HG03354 (cell line): Measurements from ENCODE around the gene FSCN2.
A peak's percentile ranks its signal among the peaks of the same experiment; 100 is the strongest.

Source experiments
- ATAC-seq: cut with Tn5 transposase; IDR thresholded peaks from one replicate; pipeline ENCODE4 v1.9.1; 2021; ENCODE audit warnings: mild to moderate bottlenecking; ENCODE audit not compliant: unreplicated experiment, poor library complexity, severe bottlenecking

The FSCN2 gene

DNA sequence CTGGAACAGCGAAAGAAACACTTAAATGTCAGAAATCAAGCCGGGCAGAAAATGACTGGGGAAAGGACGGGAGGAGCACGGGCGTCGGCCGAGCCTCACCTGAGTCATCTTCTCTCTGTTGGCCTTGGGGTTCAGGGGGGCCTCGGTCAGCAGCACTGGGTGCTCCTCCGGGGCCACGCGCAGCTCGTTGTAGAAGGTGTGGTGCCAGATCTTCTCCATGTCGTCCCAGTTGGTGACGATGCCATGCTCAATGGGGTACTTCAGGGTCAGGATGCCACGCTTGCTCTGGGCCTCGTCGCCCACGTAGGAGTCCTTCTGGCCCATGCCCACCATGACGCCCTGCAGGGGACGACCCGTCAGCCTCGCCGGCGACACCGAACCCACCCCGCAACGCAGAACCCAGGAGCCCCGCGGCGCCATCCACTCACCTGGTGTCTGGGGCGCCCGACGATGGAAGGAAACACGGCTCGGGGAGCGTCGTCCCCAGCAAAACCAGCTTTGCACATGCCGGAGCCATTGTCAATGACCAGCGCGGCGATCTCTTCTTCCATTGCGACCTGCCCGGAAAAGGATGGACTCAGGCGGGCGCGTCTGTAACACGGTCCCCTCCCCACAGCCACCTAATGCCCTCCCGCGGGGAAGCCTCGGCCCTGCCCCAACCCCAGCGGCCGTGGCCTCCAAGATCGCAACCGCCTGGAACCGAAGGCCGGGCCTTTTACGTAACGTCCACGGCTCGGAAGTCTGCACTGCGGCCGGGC lies 16.2 kb upstream of the FSCN2 start:
- ATAC-seq: peak; percentile 2

DNA sequence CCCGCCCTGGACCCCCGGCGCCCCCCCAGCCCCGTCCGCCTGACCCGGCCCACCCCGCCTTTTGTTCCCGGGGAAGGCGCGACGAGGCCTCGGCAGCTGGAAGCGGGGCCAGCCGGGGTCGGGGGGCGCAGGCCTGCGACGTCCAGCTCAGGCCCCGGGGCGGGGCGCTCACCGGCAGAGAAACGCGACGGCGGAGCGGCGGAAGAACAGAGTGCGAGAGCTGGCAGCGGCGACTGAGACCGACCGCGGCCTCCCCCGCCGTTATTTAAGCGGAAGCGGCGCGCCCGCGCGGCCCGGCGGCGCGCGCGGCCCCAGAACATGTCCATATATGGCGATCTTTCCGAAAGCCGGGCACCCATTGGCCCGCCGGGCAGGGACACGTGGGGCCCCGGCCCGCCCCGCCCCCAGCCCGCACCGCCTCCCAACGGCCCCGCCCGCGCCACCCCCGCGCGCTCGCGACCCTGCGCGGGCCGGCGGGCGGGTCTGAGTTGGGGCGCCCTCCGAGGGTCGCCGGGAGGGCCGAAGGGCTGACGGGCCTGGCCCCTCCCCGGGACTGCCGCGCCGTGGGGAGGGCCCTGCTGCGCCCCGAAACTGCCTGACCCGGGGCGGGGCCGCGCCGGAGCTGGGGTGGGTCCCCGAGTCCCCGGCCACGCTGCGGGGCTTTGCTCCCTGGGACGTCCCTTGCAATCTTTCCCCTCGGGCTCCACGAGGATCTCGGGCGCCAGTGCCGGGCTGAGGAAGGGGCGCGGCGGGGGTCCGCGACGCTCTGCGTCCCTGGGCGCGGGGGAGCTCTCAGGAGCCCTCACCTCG lies 15.4 kb upstream of the FSCN2 start, which contains the start of gene ACTG1:
Gene ACTG1, minus strand, starts transcription at position 238 of the 810 bp plus-strand sequence. CDS start 445 bp downstream, outside the sequence.
- peak; percentile 48 for ATAC-seq

DNA sequence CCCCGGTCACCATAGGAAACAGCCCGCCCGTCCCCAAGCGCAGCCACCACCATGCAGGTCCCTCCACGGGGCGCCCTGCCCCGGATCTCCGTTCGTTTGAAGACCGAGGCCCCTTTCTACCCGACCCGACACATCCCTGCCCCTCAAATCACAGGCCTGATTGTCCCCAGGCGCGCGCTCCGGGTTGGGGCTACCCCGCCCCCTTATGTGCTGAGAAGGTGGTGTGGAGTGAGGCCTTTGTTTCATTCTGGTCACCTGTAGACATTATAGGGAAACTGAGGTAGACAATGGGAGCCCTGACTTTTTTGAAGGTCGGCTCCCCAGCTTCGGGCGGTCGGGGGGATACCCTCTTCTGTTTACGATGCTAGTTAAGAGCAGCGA lies 14.8 kb upstream of the FSCN2 start:
- peak; percentile 7 for ATAC-seq

DNA sequence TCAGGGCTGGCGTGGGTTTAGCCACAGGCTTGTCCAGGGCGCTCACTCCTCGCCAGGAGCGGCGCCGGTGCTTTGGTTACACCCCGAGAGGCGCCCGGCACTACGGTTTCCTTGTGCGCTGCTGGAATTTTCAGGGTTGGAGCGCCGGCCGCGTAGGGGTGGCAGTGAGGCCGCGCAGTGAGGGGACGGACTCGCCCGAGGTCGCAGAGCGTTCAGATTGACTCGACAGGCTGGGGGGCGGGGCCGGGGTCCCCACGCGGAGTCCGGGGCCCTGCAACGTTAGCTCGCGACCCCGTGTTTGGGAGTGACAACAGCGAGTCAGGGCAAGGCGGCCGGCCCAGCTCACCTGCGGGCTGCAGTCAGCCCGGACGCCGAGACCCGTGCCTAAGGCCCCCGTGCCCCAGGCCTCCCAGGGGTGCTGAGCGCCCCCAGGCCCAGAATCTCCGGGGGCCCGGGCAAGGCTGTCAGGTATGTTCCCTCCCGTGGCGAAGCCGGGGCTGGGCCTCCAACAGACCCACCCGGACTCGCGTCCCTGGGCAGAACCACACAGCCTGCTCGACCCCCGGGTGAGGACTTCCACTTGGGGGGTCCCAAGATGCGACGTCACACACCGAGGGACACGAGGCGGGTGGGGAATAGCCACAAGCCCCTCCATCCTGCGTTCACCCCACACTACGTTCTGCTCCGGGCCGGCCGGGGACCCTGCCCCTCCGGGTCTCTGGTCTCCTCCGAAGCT lies 14.3 kb upstream of the FSCN2 start:
- no peak for ATAC-seq

DNA sequence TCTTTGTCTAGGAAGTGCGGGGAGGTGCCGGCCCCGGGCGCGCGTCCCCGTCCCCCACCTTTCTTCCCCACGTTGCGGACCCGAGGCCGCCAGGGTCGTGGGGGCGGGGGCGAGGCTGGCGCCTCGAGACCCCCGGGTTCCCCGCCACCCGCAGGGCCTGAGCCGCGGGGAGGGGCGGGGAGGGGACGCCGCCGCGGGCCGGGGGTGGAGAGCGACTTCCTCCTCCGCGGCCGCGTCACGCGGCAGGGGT lies 13.8 kb upstream of the FSCN2 start:
- ATAC-seq: no peak

DNA sequence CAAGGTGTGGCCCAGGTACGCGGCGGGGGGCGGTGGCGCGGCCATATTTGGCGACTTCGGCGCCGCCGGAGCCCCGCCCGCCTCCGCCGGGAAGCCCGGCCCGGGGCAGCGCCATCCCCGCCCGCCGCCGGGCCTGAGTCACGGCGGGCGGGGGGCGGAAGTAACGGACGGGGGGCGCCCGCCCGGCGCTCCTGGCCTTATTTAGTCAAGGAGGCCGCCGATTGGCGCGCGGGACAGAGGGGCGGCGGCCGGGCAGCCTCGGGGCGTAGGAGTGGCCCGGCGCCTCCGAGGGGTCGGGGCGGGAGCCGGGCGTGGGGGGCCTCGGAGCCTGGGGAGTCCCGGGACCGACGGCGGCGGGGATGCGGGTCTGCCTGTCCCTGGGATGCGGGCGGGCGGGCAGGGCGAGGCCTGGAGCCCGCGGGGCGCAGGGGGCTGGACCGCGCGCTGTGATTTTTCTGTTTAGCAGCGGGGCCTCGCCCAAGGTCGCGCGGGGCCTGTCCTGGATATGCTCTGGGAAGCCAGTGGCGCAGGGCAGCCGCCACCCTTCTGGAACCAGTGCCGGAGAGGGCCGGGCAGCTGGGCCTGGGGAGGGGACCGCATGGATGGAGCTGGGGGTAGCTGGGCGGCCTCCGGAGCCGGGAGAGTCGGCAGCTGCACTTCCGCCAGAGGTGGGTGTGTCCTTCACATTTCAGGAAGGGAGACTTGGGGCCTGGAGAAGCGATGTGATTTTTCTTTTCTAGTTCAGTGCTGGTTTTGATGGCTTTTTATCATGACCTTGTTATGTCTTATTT lies 13.2 kb upstream of the FSCN2 start:
- ATAC-seq: peak; percentile 15

DNA sequence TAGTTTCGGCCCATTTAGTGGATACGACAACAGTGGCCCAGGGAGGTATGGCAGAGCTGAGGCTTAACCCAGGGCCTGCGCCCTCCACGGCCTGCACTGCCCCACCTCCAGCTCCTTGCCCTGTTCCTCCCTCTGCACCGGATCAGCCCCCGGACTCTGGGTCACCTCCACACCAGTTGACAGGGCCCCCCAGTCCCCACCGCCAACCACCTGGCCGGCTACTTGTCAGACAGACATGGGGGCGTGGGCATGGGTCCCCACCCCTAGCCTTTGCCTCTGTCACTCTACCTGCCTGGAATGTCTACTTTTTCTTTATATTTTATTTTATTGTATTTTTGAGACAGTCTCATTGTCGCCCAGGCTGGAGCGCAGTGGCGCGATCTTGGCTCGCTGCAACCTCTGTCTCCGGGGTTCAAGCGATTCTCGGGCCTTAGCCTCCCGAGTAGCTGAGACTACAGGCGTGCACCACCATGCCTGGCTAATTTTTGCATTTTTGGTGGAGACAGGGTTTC lies 12.6 kb upstream of the FSCN2 start:
- no peak for ATAC-seq

DNA sequence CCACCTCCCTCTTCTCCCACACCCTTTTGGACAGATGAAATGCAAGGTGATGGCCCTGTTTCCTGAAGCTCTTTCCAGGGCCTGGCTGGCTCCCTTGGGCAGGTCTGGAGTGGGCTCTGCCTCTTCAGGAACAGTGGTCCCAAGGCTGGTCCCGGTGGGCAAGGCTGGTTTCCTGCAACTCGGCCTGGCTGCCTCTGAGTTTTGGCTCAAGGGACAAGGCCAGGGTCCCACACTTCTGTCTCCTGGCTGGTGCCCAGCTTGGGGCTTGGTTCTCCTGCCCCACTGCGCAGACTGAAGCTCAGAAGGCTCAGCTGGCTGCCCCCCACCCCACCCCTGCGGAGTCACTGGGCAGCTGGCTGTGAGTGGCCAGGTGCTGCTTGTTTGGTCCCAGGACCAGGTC lies 11.7 kb upstream of the FSCN2 start:
- ATAC-seq: no peak

DNA sequence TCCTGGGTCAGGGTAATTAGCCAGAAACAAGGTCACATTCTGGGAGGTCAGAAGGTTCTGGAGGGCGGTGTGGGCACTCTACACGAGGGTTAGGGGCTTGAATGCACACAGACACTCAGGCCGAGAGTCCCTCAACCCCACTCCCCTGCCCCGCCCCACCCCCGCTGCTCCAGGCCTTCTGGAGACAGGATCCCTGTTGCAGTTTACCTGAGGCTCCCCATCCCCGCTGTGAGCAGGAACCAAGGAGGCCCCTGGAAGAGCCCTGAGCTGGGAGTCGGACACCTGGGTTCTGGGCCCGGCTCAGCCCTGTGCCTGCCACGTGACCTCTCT lies 11.2 kb upstream of the FSCN2 start:
- ATAC-seq: no peak

DNA sequence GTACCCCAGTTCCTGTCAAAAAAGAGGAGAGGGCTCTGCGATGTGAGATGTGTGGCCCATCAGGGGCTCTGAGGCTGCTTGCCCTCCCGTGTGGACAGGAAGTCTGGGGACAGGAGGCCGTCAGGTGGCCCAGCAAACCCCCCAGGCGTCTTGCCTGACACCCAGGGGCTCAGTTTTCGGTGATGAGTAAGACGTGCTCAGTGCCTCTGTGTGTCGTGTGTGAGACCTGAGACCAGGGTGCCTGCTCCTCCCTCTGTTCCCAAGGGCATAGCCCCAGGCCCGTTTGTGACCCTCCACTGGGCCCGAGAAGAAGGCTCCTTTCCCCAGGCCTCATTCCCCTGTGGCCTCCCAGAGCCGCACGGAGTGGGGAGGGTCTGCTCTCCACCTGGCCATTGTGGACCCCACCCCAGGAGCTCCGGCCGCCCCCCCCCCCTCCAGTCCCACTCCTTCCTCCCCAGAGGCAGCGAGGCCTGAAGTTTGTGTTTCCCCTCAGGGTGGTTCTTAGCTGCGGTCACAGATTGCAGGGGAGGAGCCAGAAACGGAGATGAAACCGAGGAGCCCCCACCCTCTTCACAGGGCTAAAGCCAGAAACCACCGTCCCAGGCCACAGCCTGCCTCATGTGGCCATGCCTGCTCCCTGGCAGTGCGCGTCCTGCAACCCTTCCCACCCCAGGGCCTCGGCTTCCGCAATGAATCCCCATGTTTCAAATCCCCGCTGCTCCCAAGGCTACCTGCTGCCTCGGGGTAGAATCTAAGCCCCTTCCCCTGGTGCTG lies 10.7 kb upstream of the FSCN2 start:
- ATAC-seq: peak; percentile 47

DNA sequence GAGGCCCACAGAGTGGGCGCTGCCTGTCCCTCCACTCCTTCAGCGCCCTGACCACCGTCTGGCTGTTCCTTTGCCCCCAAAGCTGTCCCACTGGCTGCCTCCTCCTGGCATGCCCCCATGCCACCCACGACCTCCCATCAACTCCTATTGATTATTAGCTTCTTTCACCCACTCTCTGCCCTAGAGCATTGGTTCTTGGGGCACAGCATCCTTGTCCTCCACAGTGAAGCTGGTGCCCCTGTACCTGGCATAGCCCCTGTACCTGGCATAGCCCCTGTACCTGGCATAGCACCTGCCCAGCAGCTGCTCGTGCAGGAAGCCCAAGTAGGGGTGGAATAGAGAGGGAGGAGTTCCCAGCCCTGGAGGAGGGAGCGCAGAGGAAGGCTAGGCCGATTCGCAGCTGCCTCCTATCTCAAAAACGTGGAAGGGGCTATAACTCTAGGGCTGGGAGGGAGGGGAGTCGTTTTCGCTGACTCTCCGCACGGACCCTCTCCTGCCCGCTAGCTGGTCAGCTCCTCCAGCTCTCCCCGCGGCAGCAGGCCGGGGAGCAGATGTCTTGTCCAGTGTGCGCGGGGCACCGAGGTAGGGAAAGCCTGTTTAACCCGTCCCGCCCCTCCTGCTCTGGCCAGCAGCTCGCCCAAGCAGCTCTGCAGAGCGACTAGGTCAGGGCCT lies 9.9 kb upstream of the FSCN2 start:
- no peak for ATAC-seq

DNA sequence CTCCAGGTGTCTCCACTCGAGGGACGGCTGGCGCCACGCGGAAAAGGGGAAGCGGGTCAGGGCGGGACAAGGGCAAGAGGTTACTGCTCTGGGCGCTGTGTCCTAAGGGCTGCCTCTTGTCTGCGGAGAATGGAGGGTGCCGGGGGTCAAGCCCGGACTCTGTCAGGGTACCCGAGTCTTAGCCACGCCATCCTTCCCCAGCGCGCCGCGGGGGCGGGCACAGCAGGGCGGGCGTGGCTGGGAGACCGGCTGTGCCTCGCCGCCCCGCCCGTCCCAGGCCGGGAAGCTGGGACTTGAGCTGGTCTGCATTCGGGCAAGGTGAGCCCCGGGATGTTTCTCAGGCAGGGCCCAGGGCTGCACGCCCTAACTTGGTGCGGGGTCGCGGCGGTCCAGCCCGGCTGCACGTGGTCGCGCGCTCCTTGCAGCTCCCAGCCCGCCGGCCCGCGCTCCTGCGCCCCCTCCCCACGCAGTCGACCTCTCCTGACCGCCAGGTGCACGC lies 9.3 kb upstream of the FSCN2 start:
- no peak for ATAC-seq

DNA sequence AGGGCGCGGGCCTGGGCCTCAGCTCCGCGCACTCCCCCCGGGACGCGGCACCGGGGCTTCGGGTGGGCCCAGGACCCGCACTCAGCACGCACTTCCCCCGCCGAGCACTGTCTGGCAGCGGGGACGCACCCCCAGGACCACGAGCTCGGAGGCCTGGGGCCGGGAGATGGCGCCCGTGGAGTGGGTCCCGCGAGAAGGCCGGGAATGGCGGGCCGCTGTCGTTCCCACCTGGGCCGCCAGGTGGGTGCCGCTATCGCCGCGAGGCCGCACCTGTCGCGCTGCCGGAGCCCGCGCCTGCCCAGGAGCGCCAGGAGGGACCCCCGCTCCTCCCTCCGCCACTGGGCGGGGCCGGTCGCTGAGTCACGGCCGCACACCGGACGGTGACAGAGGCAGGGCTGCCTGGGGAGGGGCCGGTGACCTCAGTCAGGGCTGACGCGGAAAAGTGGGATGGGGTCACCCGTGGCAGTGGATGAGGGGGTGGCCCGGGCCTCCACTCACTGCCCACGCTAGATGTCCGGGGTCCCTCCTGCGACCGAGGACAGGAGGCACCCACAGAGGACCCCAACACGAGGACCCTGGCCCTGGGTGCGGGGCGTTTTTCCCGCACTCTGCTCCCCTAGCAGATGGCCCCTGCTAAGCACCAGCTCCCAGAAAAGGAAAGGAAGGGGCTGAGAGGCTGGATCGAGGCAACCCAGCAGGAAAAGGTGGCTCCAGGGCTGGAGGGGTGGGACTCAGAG lies 8.7 kb upstream of the FSCN2 start:
- no peak for ATAC-seq

DNA sequence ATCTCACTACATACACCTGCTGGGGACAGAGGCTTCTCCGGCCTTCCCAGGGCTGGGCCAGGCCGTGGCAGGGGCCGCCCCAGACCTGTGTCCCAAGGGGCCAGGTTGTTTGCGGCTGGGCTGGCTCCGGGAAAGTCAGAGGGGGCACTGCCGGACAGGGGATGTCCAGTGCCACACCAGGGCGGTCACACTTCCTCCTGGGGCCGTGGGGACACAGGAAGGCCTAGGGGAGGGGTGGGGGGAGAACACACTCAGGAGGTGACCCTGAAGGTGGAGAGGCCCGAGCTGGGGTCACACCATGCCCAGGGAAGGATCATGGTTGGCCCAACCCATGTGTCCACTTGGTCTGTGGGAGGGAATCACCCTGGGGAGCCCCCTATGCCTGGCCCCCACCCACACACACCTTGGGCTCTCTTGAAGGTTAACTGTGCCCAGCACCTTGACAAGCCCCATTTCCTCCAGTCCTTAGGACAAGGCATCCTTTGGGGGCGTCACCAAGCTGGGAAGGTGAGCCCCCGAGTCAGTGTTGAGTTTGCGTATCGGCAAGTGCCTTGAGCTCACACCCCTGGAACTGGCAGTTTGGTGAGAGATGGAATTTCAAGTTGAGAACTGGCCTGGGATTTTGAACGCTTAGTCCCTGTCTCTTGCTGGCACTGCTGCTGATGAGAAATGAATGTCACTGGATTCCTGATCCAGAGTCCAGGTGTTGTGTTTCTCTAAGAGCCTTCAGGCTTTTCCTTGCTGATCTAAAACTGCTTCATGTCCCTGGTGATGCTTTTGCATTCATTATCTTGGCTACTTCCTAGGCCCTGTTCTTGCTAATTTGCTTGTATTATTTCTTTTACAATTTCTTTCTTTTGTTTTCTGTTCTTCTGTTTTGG lies 7.9 kb upstream of the FSCN2 start:
- no peak for ATAC-seq

DNA sequence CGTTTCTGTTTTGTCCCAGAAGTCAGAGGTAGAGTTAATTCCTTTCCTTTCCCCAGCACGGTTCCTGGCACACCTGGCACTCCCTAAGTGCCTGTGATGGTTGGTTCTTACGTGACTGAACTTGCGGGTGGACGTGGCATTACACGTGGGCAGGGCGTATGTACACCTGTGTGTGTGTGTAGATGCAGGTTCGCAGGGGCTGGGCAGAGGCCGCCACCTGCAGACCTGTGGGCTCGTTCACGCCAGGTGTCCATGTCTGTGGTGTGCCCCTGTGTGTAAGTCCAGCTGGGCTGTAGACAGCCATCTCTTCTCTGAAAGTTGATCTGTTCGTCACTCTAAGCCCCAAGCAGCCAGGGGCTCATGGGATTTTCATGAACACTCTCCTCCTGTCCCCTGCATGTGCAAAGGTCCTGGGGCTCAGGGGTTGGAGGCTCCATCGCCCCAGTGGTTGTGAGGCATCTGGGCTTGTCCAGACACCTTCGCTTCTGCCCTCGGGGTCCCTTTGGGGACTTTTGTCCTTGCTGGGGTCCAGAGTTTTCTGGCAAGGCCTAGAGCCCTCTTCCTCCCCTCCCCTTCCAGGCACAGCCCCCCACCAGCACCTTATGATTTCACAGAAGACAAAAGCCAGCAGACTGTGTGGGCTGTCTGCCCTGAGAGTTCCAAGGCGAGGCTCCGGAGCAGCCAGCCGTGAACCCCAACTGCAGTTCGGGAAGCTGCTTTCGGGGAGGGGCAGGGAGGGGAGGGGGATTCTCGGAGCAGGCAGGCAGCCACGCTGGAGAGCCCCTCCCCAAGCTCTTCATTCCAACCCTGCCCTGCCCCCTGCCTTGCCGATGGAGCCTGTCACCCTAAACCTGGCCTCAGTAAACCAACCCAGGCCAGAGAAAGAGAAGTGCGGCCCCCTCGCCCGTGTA lies 5.4 kb upstream of the FSCN2 start:
- no peak for ATAC-seq
